ENCODE results near the gene ARHGEF38.
"Not testable (repeated sequence)": the region's sequence is repeated elsewhere in the genome, so short reads cannot be mapped to it uniquely, and the experiment has no call there.

The ARHGEF38 gene

DNA sequence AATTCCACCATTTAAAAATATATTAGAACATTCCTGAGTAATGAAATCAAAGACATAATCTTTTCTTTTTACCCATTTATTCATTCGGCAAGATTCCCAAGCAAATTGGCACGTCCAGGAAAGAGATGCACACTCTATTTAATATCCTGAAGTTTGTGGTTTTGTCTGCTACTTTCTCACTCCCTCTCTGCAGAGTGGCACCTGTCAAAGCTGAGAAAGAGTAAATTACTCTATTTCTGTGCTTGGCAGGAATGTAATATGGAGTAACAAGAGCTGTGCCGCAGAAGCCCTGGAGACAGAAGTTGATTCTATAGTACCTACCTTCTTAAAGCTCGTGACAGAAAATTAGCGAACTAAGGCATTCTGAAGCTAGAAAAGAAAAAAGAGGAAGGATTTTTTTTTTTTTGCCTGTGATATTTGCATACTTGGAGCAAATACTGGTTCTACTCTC lies 161.7 kb downstream of the ARHGEF38 start:
- DNase-seq (ENCODE audit: low spot score): no peak

DNA sequence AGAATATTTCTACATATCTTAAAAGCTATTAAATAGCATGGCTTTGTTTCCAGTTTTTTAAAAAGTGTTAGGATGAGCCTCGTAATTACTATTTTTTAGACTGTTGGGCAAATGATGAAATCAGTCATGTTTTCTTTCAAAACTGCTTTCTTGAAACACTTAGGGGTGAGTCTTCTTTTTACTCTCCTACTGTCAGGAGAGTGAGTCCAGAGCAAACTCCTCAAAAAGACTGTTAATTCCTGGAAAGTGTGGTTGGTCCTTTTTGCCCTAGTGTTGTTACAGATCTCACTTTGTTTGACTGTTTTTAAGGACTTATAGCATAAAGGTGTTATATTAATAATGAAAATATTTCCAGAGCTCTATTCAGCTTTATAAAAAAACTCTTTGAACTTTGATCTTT lies 162.5 kb downstream of the ARHGEF38 start:
- DNase-seq (ENCODE audit: low spot score): no peak

DNA sequence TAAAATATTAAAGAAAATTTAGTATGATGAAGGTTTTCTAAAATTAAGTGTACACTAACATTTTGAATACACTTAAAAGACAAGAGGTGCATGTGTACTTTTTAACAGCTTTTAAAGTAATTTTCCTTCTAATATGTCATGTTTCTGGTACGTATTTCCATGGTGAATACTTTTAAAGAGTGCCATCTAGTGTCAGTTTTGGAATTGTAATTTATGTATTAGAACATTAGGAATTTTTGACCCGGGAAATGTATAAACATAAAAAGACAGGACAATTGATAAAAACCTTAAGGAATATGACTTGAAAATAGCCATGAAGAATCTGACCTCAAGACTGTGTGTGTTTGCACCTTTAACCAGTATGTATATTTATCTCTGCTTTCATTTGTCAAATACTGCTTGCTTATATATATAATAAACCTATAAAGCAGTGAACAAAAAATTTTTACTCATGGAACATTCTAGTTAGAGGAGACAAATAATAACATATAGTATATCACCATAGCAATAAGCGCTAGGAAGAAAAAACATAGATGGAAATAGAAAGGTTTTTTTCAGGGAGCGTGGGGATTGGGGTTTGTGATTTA lies 163.4 kb downstream of the ARHGEF38 start:
- DNase-seq (ENCODE audit: low spot score): peak; percentile 15

DNA sequence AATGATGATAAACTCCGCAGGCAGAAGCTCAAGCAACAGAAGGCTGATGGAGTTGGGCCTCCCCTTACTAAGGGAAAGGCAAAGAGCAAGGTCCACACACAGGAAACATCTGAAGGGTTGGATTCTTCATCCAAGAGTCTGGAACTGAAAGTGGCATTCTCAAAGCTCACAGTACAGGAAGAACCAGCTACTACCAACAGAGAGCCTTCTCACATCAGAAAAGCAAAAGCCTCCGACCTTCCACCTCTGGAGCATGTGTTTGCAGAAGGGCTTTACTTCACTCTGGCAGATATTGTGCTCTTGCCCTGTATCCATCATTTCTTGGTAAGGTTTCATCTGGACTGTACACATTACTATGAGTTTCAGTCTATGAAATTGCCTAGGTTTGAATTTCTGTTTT lies 166.8 kb downstream of the ARHGEF38 start:
- no peak for DNase-seq (ENCODE audit: low spot score)

DNA sequence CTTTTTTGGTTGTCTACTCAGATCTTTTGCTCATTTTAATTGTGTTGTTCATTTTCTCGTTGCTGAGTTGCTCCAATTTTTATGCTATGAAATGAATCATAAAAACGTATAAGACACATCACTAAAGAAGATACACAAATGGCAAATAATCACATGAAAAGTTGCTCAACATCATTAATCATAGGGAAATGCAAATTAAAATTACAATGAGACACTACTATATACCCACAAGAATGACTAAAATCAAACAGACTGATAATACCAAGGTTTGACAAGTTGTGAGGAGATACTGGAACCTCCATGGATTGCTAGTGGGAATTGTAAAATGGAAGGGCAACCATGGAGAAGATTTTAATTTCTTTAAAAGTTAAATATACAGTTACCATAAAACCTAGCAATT lies 173.2 kb downstream of the ARHGEF38 start:
- DNase-seq (ENCODE audit: low spot score): no peak

DNA sequence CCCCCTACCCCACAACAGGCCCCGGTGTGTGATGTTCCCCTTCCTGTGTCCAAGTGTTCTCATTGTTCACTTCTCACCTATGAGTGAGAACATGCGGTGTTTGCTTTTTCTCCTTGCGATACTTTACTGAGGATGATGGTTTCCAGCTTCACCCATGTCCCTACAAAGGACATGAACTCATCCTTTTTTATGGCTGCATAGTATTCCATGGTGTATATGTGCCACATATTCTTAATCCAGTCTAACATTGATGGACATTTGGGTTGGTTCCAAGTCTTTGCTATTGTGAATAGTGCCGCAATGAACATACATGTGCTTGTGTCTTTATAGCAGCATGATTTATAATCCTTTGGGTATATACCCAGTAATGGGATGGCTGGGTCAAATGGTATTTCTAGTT lies 177.5 kb downstream of the ARHGEF38 start:
- not testable (repeated sequence) for DNase-seq (ENCODE audit: low spot score)

Data from hepatic stellate cell (primary cell).